HepG2 (cell line): ENCODE data around the gene NAA15. TPM values are rescaled to one million over a fixed set of nuclear protein-coding genes. Genes with fewer than 3 reads are reported as not detected.

Experiments used
- AHR ChIP-seq: IDR thresholded peaks from 2 replicates; pipeline ENCODE4 v1.6.1; 2018; ENCODE audit warnings: missing genetic modification reagents, missing compliant biosample characterization
- EHMT2 ChIP-seq: fragments of 200-600 bp; sonication (generic); IDR thresholded peaks from 2 replicates; pipeline ENCODE4 v1.7.0; 2017; ENCODE audit warnings: antibody characterized with exemption, low read depth, low read length, borderline replicate concordance
- FOXA1 ChIP-seq, 2 experiments: fragments of 450-650 bp in 1 of 2; sonication (generic) in 1 of 2; formaldehyde crosslinking in 1 of 2; IDR thresholded peaks; 2 replicates each; pipeline versions ENCODE4 v1.4.0 to v1.6.1; 2016 to 2020; ENCODE audit warnings: missing genetic modification reagents in 1 of 2
- MED8 ChIP-seq: sonication (generic); formaldehyde crosslinking; IDR thresholded peaks from 2 replicates; pipeline ENCODE4 v1.8.1; 2023; ENCODE audit warnings: mild to moderate bottlenecking, missing genetic modification reagents; ENCODE audit not compliant: insufficient replicate concordance
- NFE2L2 ChIP-seq: fragments of 150-350 bp; IDR thresholded peaks from 2 replicates; pipeline ENCODE4 v1.6.1; 2014; ENCODE audit warnings: low read length
- NFIB ChIP-seq: sonication (generic); formaldehyde crosslinking; IDR thresholded peaks from 2 replicates; pipeline ENCODE4 v1.9.0; 2021; ENCODE audit warnings: missing genetic modification reagents, mild to moderate bottlenecking, borderline replicate concordance
- PLRG1 ChIP-seq: fragments of 450-650 bp; conservative IDR thresholded peaks from 2 replicates; pipeline ENCODE4 v1.6.1; 2016
- SALL2 ChIP-seq: sonication (generic); formaldehyde crosslinking; IDR thresholded peaks from 2 replicates; pipeline ENCODE4 v1.8.1; 2023; ENCODE audit warnings: mild to moderate bottlenecking, missing genetic modification reagents, inconsistent platforms
- TBX3 ChIP-seq: fragments of 450-650 bp; IDR thresholded peaks from 2 replicates; pipeline ENCODE4 v1.6.1; 2017; ENCODE audit warnings: antibody characterized with exemption, mild to moderate bottlenecking, inconsistent platforms, borderline replicate concordance
- TCF7 ChIP-seq: sonication (generic); IDR thresholded peaks from 2 replicates; pipeline ENCODE4 v1.6.1; 2016; ENCODE audit warnings: antibody characterized with exemption, low read depth
- ZBTB7B ChIP-seq: sonication (generic); formaldehyde crosslinking; IDR thresholded peaks from 2 replicates; pipeline ENCODE4 v1.4.0; 2020; ENCODE audit warnings: missing genetic modification reagents
- ZC3H13 ChIP-seq: sonication (generic); formaldehyde crosslinking; IDR thresholded peaks from 2 replicates; pipeline ENCODE4 v1.8.1; 2023; ENCODE audit warnings: mild to moderate bottlenecking, missing genetic modification reagents, moderate library complexity
- ZFP90 ChIP-seq: sonication (generic); formaldehyde crosslinking; IDR thresholded peaks from 2 replicates; pipeline ENCODE4 v1.8.0; 2022; ENCODE audit warnings: missing genetic modification reagents, mild to moderate bottlenecking, inconsistent platforms, borderline replicate concordance
- ZNF224 ChIP-seq: sonication (generic); formaldehyde crosslinking; IDR thresholded peaks from 2 replicates; pipeline ENCODE4 v1.5.0; 2020; ENCODE audit warnings: mild to moderate bottlenecking, missing genetic modification reagents
- ZNF3 ChIP-seq: IDR thresholded peaks from 2 replicates; pipeline ENCODE4 v1.7.0; 2017; ENCODE audit warnings: inconsistent platforms
- polyA plus RNA-seq, 8 experiments: library from polyadenylated mRNA; depleted of rRNA in 3 of 8; stranded (reverse) in 7 of 8; unstranded in 1 of 8; fragments of >200 nt; fragmentation: Illumina TruSeq in 4 of 8; extraction: Trizol in 4 of 8; gene quantifications; 2 replicates each; pipeline versions ENCODE4 v1.2.1 to v1.2.3, GENCODE V29; 2011 to 2016; ENCODE audit warnings: low read depth in 4 of 8, missing spikeins in 1 of 8, mixed read lengths in 1 of 8; ENCODE audit not compliant: insufficient read depth in 1 of 8
- total RNA-seq, 5 experiments: library from RNA; depleted of rRNA; stranded (reverse); fragments of >200 nt; fragmentation: Illumina TruSeq; extraction: Trizol; gene quantifications; 2 replicates each; pipeline ENCODE4 v1.2.3, GENCODE V29; 2016; ENCODE audit warnings: low read depth in 1 of 5
- TF ChIP-seq, protein P1 (sequence below): sonication (generic); formaldehyde crosslinking; IDR thresholded peaks from 2 replicates; pipeline ENCODE4; 2020; ENCODE audit warnings: missing genetic modification reagents, mild to moderate bottlenecking, borderline replicate concordance
- TF ChIP-seq, protein P2 (sequence below): sonication (generic); formaldehyde crosslinking; IDR thresholded peaks from 2 replicates; pipeline ENCODE4 v1.8.0; 2022; ENCODE audit warnings: missing genetic modification reagents, mild to moderate bottlenecking, borderline replicate concordance
- TF ChIP-seq, protein P3 (sequence below), 2 experiments: fragments of 450-650 bp in 1 of 2; sonication (generic) in 1 of 2; formaldehyde crosslinking; IDR thresholded peaks; 2 replicates each; pipeline versions ENCODE4 v1.5.0 to v1.8.0; 2020 to 2022; ENCODE audit warnings: mild to moderate bottlenecking in 1 of 2, missing genetic modification reagents in 1 of 2
- TF ChIP-seq, protein P4 (sequence below): sonication (generic); formaldehyde crosslinking; conservative IDR thresholded peaks from 2 replicates; pipeline ENCODE4 v1.4.0; 2020; ENCODE audit warnings: mild to moderate bottlenecking, missing genetic modification reagents, moderate library complexity

NAA15 gene
- total and polyA plus RNA-seq, 2 of the 13 experiments (the other 11 are each of a cell fraction or from before 2014, with no cell fraction given), result 6.2 to 50.2 TPM

DNA sequence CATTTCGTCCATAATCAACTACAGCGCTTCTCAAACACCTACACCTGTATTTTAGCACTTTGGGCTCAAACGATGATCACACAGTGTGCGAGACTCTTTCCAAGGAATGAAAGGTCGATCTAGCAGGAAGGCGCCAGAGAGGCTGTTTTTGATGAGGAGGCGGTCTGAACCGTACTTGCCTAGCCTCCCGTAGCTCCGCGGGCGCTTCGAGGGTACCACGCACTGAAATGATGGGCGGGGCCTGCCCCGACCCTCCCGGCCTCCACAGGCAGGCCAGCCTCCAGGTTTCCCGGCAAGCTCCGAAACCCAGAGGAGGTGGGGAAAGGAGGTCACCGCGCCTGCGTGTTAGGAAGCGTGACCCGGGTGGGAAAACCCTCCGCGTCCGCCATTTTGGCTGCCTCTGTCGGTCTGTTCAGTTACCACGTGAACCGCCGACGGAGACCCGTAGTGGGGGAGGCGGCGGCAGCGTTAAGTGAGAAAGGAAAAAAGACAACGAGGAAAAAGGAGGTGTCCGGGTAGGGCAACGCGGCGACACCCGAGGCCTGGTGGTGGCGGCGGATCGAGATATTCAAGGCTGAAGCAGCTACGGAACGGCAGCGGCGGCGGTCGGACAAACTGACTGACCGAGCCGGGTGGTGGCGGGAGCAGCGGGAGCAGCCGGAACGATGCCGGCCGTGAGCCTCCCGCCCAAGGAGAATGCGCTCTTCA, at the start of gene NAA15 (continued):
- TF ChIP-seq ZNF224 (CRISPR knock-in tag) (no peak), ZBTB7B (CRISPR knock-in tag) (no peak), NFE2L2 (no peak), MED8 (CRISPR knock-in tag) (peak; percentile 46), PLRG1 (no peak), FOXA1 (IDR thresholded peaks at IDR 0.05) (no peak), FOXA1 (CRISPR knock-in tag; IDR thresholded peaks at IDR 0.05) (no peak), ZNF3 (CRISPR knock-in tag) (no peak), ZFP90 (CRISPR knock-in tag) (no peak; the same call in 1 of the 2 replicates), EHMT2 (no peak), SALL2 (0 out of 2 replicates have a peak, but pooled peaks have one; percentile 67), AHR (CRISPR knock-in tag) (no peak), ZC3H13 (CRISPR knock-in tag) (peak; percentile 22), TBX3 (peak; percentile 27; the same call in 1 of the 2 replicates), TCF7 (no peak), NFIB (CRISPR knock-in tag) (no peak)
- TF ChIP-seq, protein P1, sequence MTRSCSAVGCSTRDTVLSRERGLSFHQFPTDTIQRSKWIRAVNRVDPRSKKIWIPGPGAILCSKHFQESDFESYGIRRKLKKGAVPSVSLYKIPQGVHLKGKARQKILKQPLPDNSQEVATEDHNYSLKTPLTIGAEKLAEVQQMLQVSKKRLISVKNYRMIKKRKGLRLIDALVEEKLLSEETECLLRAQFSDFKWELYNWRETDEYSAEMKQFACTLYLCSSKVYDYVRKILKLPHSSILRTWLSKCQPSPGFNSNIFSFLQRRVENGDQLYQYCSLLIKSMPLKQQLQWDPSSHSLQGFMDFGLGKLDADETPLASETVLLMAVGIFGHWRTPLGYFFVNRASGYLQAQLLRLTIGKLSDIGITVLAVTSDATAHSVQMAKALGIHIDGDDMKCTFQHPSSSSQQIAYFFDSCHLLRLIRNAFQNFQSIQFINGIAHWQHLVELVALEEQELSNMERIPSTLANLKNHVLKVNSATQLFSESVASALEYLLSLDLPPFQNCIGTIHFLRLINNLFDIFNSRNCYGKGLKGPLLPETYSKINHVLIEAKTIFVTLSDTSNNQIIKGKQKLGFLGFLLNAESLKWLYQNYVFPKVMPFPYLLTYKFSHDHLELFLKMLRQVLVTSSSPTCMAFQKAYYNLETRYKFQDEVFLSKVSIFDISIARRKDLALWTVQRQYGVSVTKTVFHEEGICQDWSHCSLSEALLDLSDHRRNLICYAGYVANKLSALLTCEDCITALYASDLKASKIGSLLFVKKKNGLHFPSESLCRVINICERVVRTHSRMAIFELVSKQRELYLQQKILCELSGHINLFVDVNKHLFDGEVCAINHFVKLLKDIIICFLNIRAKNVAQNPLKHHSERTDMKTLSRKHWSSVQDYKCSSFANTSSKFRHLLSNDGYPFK (CRISPR knock-in tag), result peak; percentile 98
- TF ChIP-seq, protein P2, sequence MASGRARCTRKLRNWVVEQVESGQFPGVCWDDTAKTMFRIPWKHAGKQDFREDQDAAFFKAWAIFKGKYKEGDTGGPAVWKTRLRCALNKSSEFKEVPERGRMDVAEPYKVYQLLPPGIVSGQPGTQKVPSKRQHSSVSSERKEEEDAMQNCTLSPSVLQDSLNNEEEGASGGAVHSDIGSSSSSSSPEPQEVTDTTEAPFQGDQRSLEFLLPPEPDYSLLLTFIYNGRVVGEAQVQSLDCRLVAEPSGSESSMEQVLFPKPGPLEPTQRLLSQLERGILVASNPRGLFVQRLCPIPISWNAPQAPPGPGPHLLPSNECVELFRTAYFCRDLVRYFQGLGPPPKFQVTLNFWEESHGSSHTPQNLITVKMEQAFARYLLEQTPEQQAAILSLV, result no peak
- TF ChIP-seq, protein P3, sequence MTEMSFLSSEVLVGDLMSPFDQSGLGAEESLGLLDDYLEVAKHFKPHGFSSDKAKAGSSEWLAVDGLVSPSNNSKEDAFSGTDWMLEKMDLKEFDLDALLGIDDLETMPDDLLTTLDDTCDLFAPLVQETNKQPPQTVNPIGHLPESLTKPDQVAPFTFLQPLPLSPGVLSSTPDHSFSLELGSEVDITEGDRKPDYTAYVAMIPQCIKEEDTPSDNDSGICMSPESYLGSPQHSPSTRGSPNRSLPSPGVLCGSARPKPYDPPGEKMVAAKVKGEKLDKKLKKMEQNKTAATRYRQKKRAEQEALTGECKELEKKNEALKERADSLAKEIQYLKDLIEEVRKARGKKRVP (CRISPR knock-in tag; IDR thresholded peaks at IDR 0.05), result no peak
- TF ChIP-seq, protein P4, sequence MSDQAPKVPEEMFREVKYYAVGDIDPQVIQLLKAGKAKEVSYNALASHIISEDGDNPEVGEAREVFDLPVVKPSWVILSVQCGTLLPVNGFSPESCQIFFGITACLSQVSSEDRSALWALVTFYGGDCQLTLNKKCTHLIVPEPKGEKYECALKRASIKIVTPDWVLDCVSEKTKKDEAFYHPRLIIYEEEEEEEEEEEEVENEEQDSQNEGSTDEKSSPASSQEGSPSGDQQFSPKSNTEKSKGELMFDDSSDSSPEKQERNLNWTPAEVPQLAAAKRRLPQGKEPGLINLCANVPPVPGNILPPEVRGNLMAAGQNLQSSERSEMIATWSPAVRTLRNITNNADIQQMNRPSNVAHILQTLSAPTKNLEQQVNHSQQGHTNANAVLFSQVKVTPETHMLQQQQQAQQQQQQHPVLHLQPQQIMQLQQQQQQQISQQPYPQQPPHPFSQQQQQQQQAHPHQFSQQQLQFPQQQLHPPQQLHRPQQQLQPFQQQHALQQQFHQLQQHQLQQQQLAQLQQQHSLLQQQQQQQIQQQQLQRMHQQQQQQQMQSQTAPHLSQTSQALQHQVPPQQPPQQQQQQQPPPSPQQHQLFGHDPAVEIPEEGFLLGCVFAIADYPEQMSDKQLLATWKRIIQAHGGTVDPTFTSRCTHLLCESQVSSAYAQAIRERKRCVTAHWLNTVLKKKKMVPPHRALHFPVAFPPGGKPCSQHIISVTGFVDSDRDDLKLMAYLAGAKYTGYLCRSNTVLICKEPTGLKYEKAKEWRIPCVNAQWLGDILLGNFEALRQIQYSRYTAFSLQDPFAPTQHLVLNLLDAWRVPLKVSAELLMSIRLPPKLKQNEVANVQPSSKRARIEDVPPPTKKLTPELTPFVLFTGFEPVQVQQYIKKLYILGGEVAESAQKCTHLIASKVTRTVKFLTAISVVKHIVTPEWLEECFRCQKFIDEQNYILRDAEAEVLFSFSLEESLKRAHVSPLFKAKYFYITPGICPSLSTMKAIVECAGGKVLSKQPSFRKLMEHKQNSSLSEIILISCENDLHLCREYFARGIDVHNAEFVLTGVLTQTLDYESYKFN (CRISPR knock-in tag), result peak; percentile 55
